ENCODE measurements around the gene TMEM150B. TPM values are rescaled to one million over a fixed set of nuclear protein-coding genes. Genes with fewer than 3 reads are reported as not detected.

The TMEM150B gene
- total RNA-seq, 1 donor from 2014 or later: not detected

DNA sequence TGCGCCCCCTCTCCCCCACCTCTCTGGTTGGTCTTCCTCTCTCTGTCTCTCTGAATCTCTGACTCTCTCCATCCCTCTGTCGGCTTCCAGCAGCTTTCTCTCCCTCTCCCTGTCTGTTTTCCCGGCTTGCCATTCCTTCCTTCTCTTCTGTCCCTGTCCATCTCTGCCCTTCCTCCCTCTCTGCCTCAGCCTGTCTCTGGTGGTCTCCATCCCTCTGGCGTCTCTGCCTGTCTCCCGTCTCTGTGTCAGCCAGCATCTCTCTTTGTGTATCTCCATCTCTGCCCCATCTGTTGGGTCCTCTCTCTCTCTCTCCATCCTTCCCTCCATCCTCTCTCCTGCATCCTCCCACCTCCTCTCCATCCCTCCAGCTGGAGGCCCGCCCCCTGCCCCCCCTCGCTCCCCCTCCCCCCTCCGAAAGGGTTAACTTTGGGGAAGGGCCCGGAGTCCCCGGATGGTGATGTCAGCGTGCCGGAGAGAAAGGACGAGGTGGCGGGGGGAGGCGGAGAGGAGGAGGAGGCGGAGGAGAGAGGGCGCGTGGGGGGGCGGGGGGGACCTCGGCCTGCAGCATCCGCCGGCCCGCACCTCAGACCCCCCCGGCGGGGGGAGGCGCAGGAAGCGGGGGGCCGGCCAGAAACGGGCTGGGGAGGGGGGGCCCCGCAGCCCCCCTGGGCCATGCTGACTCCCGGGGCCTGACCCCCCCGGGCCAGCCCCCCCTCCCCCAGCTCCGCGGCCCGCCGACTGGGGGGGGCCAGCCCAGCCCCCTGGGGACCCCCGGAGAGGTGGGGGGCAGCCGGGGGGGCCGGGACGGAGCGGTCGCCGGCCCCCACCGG lies 41.4 kb downstream of the TMEM150B start, which contains the start of gene BRSK1:
TSS of gene BRSK1 (plus strand) at position 450 of the 830 bp plus-strand sequence. CDS start 446 bp downstream, outside the sequence.
- Mint-ChIP-seq H3K9me3 (ENCODE audit: low read depth) (no peaks in the 10 kb centered on the region), H3K27me3 (ENCODE audit: low read depth) (no peaks in the 10 kb centered on the region), H3K36me3 (ENCODE audit: low read depth) (no peaks in the 10 kb centered on the region), H3K4me1 (ENCODE audit: low read depth) (peaks cover 38% of the 10 kb centered on the region), H3K4me3 (ENCODE audit: unreplicated experiment) (peak within 1 kb of the TSS; percentile 70), H3K27ac (ENCODE audit: unreplicated experiment) (peak within 1 kb of the TSS; percentile 73)
- no peak for DNase-seq (ENCODE audit: low spot score)
- TF ChIP-seq, protein P1, sequence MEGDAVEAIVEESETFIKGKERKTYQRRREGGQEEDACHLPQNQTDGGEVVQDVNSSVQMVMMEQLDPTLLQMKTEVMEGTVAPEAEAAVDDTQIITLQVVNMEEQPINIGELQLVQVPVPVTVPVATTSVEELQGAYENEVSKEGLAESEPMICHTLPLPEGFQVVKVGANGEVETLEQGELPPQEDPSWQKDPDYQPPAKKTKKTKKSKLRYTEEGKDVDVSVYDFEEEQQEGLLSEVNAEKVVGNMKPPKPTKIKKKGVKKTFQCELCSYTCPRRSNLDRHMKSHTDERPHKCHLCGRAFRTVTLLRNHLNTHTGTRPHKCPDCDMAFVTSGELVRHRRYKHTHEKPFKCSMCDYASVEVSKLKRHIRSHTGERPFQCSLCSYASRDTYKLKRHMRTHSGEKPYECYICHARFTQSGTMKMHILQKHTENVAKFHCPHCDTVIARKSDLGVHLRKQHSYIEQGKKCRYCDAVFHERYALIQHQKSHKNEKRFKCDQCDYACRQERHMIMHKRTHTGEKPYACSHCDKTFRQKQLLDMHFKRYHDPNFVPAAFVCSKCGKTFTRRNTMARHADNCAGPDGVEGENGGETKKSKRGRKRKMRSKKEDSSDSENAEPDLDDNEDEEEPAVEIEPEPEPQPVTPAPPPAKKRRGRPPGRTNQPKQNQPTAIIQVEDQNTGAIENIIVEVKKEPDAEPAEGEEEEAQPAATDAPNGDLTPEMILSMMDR (IDR thresholded peaks at IDR 0.05): no peak

- Mint-ChIP-seq H3K4me1 (ENCODE audit: low read depth) (peaks cover 30% of the 10 kb centered on the region), H3K4me3 (ENCODE audit: unreplicated experiment) (peak within 1 kb of the TSS; percentile 100), H3K9me3 (ENCODE audit: low read depth) (no peaks in the 10 kb centered on the region), H3K27ac (ENCODE audit: unreplicated experiment) (peak within 1 kb of the TSS; percentile 99), H3K27me3 (ENCODE audit: low read depth) (no peaks in the 10 kb centered on the region), H3K36me3 (ENCODE audit: low read depth) (peaks cover 7% of the 10 kb centered on the region)
- TF ChIP-seq, protein P1 (IDR thresholded peaks at IDR 0.05): no peak
- no peak for DNase-seq (ENCODE audit: low spot score)
Measured at GRCh38 chr19:55279770-55280643, 45.1 kb downstream of the TMEM150B start, which contains the start of gene HSPBP1. Gene HSPBP1, minus strand, starts transcription at chr19:55280110. Its CDS starts 502 bp downstream, at chr19:55279608.

- DNase-seq (ENCODE audit: low spot score): no peak
- Mint-ChIP-seq H3K9me3 (ENCODE audit: low read depth) (no peaks in the 10 kb centered on the region), H3K27ac (ENCODE audit: unreplicated experiment) (peak overlapping the region; percentile 99), H3K36me3 (ENCODE audit: low read depth) (peaks cover 7% of the 10 kb centered on the region), H3K4me3 (ENCODE audit: unreplicated experiment) (peak overlapping the region; percentile 100), H3K4me1 (ENCODE audit: low read depth) (peaks cover 26% of the 10 kb centered on the region), H3K27me3 (ENCODE audit: low read depth) (no peaks in the 10 kb centered on the region)
- TF ChIP-seq, protein P1 (IDR thresholded peaks at IDR 0.05): no peak
Measured at GRCh38 chr19:55279340-55279739, 45.8 kb downstream of the TMEM150B start.

GRCh38 chr19:55278391-55279135 lies 46.6 kb downstream of the TMEM150B start:
- Mint-ChIP-seq H3K4me3 (ENCODE audit: unreplicated experiment) (peak overlapping the region; percentile 100), H3K9me3 (ENCODE audit: low read depth) (no peaks in the 10 kb centered on the region), H3K4me1 (ENCODE audit: low read depth) (peaks cover 24% of the 10 kb centered on the region), H3K27ac (ENCODE audit: unreplicated experiment) (no peak overlapping the region), H3K36me3 (ENCODE audit: low read depth) (peaks cover 9% of the 10 kb centered on the region), H3K27me3 (ENCODE audit: low read depth) (no peaks in the 10 kb centered on the region)
- no peak for DNase-seq (ENCODE audit: low spot score)
- TF ChIP-seq, protein P1 (IDR thresholded peaks at IDR 0.05): no peak
